Measurements from ENCODE around the gene CSTF3. TPM values are rescaled to one million over a fixed set of nuclear protein-coding genes. Genes with fewer than 3 reads are reported as not detected.

The CSTF3 gene
- total RNA-seq, 2 donors from 2014 or later, result 8.9 to 20.5 TPM

DNA sequence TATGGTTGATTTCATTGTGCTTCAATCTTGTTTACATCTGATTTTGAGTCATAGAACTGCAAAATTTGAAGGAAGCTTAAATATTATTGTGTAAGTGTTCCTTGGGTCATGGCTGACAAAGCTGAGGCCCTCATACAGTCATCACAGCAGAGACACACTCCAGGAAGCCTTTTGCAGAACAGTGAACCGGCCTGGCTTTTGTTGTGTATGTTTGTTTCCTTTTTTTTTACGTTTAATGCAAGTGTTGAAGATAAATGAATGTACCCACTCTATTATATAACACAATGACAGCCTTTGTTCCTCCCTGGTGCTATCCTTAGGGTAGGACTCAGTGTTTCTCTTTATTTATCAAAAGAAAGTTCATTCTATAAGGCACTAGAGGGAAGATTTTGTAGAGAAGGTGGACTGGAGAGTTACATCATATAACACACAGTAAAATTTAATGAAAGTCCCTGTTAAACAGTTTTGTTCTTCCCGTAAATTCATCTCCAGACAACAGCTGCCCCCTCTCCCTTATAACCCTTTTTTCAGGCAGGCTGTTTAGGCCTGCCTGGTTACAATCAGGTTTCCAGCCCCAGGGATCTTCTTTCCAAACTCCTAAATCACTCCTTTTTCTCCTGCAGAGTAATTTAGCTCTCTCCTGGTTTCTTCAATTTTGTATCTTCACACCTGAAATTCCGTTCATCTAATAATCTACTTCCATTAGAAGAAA is 34.3 kb upstream of the CSTF3 start:
- Histone ChIP-seq H3K27ac (peak overlapping the region in 1 of 4 donors; percentile 34), H3K4me1 (no peaks in the 10 kb centered on the region), H3K36me3 (replicated peaks in 1 of 2; ENCODE audit: insufficient read depth in 1 of 2, low read depth in 2 of 2) (no peaks in the 10 kb centered on the region), H3K9me3 (no peaks in the 10 kb centered on the region), H3K27me3 (no peaks in the 10 kb centered on the region), H3K4me3 (no peak overlapping the region)
- intact Hi-C loops (cut with DNase I), result no loop called here
- no peak for TF ChIP-seq POLR2A (IDR thresholded peaks at IDR 0.05)
- TF ChIP-seq CTCF (IDR thresholded peaks at IDR 0.05), result no peak
- DNase-seq (peak in 1 of 4 donors; percentile 46), ATAC-seq (no peak)
- WGBS, 2 donors, result 65 to 74% methylated on average over 4 of the region's 4 CpGs

DNA sequence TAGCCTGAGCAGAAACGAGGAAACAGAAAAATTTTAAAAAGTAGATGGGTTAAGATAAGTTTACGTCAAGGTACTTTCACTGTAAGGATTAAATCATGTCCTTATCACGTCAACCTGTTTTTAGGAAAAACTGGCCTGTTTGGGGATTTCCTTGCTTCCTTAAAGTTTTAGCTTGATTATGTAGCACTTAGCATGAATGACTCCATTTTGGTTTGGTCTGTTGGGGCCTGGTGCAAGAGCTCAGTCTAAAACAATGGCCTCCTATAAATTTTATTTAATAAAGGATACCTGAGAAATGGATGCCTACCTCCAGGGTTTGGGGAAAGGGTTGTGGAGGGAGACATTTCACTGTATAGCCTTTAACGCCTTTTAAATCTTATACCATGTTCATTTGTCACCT is 33.2 kb upstream of the CSTF3 start:
- Histone ChIP-seq H3K9me3 (no peaks in the 10 kb centered on the region), H3K27me3 (no peaks in the 10 kb centered on the region), H3K4me3 (no peak overlapping the region), H3K36me3 (replicated peaks in 1 of 2; ENCODE audit: insufficient read depth in 1 of 2, low read depth in 2 of 2) (no peaks in the 10 kb centered on the region), H3K27ac (no peak overlapping the region), H3K4me1 (no peaks in the 10 kb centered on the region)
- 82 to 87% methylated on average over 4 of the region's 4 CpGs for WGBS, 2 donors
- no peak for DNase-seq
- TF ChIP-seq POLR2A (IDR thresholded peaks at IDR 0.05) (no peak), CTCF (IDR thresholded peaks at IDR 0.05) (no peak)
- intact Hi-C loops (cut with DNase I), result no loop called here
- ATAC-seq, result no peak

DNA sequence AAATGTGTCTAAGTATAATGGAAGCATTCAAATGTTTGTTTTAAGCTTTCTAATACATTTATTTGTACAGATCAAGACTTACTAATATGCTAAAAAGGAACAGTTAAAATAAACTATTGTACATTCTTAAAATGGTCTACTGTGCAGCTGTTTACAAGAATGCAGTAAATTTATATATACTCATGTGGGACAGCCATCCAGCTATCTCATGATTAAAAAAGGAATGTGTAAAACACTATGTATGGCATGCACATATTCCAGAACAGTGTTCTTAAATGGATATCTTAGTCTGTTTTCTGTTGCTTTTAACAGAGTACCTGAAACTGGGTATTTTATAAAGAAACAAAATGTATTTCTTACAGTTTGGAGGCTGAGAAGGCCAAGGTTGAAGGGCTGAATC is 30.2 kb upstream of the CSTF3 start:
- no peaks in the 10 kb centered on the region for H3K36me3 ChIP-seq (replicated peaks in 1 of 2; ENCODE audit: insufficient read depth in 1 of 2, low read depth in 2 of 2)
- no peaks in the 10 kb centered on the region for H3K4me1 ChIP-seq
- intact Hi-C loops (cut with DNase I), result no loop called here
- TF ChIP-seq CTCF (IDR thresholded peaks at IDR 0.05) (no peak), POLR2A (IDR thresholded peaks at IDR 0.05) (no peak)
- H3K27me3 ChIP-seq, result no peaks in the 10 kb centered on the region
- H3K4me3 ChIP-seq, result no peak overlapping the region
- no peak for DNase-seq
- no peak for ATAC-seq
- H3K9me3 ChIP-seq, result no peaks in the 10 kb centered on the region
- H3K27ac ChIP-seq, result no peak overlapping the region

GRCh38 chr11:33187998-33188722 is 26.9 kb upstream of the CSTF3 start:
- Histone ChIP-seq H3K9me3 (no peaks in the 10 kb centered on the region), H3K4me3 (no peak overlapping the region), H3K4me1 (no peaks in the 10 kb centered on the region), H3K36me3 (replicated peaks in 1 of 2; ENCODE audit: insufficient read depth in 1 of 2, low read depth in 2 of 2) (no peaks in the 10 kb centered on the region), H3K27me3 (no peaks in the 10 kb centered on the region), H3K27ac (no peak overlapping the region)
- intact Hi-C loops (cut with DNase I), result no loop called here
- peak in 1 of 4 donors; percentile 12 for DNase-seq
- no peak for TF ChIP-seq CTCF (IDR thresholded peaks at IDR 0.05)
- TF ChIP-seq POLR2A (IDR thresholded peaks at IDR 0.05), result no peak
- 67 to 79% methylated on average over 8 of the region's 8 CpGs for WGBS, 2 donors
- ATAC-seq, result no peak

Measured in body of pancreas (tissue), 4 donors.